ENCODE data around the gene PACC1.

PACC1 gene

GRCh38 chr1:212442408-212442807, 27.7 kb upstream of the PACC1 start:
- in situ Hi-C loops (cut with MboI; ENCODE audit: low sequenced_read_pairs) = no loop called here

GRCh38 chr1:212440419-212440818, 25.7 kb upstream of the PACC1 start:
- in situ Hi-C loops (cut with MboI; ENCODE audit: low sequenced_read_pairs) = no loop called here

GRCh38 chr1:212438831-212439237, 24.1 kb upstream of the PACC1 start:
- in situ Hi-C loops (cut with MboI; ENCODE audit: low sequenced_read_pairs) = no loop called here

- in situ Hi-C loops (cut with MboI; ENCODE audit: low sequenced_read_pairs) = no loop called here
Measured at GRCh38 chr1:212437179-212437798, 22.6 kb upstream of the PACC1 start.

- in situ Hi-C loops (cut with MboI; ENCODE audit: low sequenced_read_pairs) = no loop called here
Measured at GRCh38 chr1:212434992-212435391, 20.3 kb upstream of the PACC1 start.

GRCh38 chr1:212433577-212434462, 19.1 kb upstream of the PACC1 start:
- in situ Hi-C loops (cut with MboI; ENCODE audit: low sequenced_read_pairs) = no loop called here

GRCh38 chr1:212432661-212433576, 18.2 kb upstream of the PACC1 start, which contains the start of gene NENF:
NENF (plus strand) TSS chr1:212432920; CDS start chr1:212432944, 24 bp downstream.
- in situ Hi-C loops (cut with MboI; ENCODE audit: low sequenced_read_pairs) = no loop called here

- in situ Hi-C loops (cut with MboI; ENCODE audit: low sequenced_read_pairs) = no loop called here
Measured at GRCh38 chr1:212432272-212432660, 17.6 kb upstream of the PACC1 start.

- in situ Hi-C loops (cut with MboI; ENCODE audit: low sequenced_read_pairs) = no loop called here
Measured at GRCh38 chr1:212431644-212432043, 17.0 kb upstream of the PACC1 start.

GRCh38 chr1:212430955-212431394, 16.3 kb upstream of the PACC1 start:
- in situ Hi-C loops (cut with MboI; ENCODE audit: low sequenced_read_pairs) = no loop called here

GRCh38 chr1:212430416-212430815, 15.7 kb upstream of the PACC1 start:
- in situ Hi-C loops (cut with MboI; ENCODE audit: low sequenced_read_pairs) = no loop called here

- in situ Hi-C loops (cut with MboI; ENCODE audit: low sequenced_read_pairs) = no loop called here
Measured at GRCh38 chr1:212428496-212428895, 13.8 kb upstream of the PACC1 start.

- in situ Hi-C loops (cut with MboI; ENCODE audit: low sequenced_read_pairs) = no loop called here
Measured at GRCh38 chr1:212423879-212424278, 9.2 kb upstream of the PACC1 start.

- in situ Hi-C loops (cut with MboI; ENCODE audit: low sequenced_read_pairs) = no loop called here
Measured at GRCh38 chr1:212421165-212421564, 6.5 kb upstream of the PACC1 start.

GRCh38 chr1:212415107-212415841, 588 bp upstream of the PACC1 start:
- in situ Hi-C loops (cut with MboI; ENCODE audit: low sequenced_read_pairs) = no loop called here

GRCh38 chr1:212413902-212414327, 771 bp downstream of the PACC1 start:
- in situ Hi-C loops (cut with MboI; ENCODE audit: low sequenced_read_pairs) = no loop called here

GRCh38 chr1:212412374-212412773, 2.3 kb downstream of the PACC1 start:
- in situ Hi-C loops (cut with MboI; ENCODE audit: low sequenced_read_pairs) = no loop called here

GRCh38 chr1:212410231-212410820, 4.4 kb downstream of the PACC1 start:
- in situ Hi-C loops (cut with MboI; ENCODE audit: low sequenced_read_pairs) = no loop called here

- in situ Hi-C loops (cut with MboI; ENCODE audit: low sequenced_read_pairs) = no loop called here
Measured at GRCh38 chr1:212402666-212403321, 11.9 kb downstream of the PACC1 start.
